OCI-LY1 (cell line): ENCODE data around the gene SNRPD3.

Experiments used
- H2AFZ ChIP-seq: fragments of 200-600 bp; sonication (generic), shearing (Covaris generic); 2 replicates; pipeline ENCODE4 v1.6.0; 2014; ENCODE audit warnings: antibody characterized with exemption, mild to moderate bottlenecking, low read length
- H3F3A ChIP-seq: fragments of 200-600 bp; sonication (generic), shearing (Covaris generic); 2 replicates; pipeline ENCODE4 v1.6.0; 2014; ENCODE audit warnings: mild to moderate bottlenecking, antibody characterized with exemption, low read length, moderate library complexity; ENCODE audit not compliant: insufficient read depth
- H3K27ac ChIP-seq: fragments of 200-600 bp; sonication (generic); 2 replicates; pipeline ENCODE4 v1.5.1; 2014; ENCODE audit warnings: low read length, mixed run types, mild to moderate bottlenecking, low read depth; ENCODE audit not compliant: poor library complexity, severe bottlenecking
- H3K27me3 ChIP-seq: fragments of 200-600 bp; sonication (generic); 2 replicates; pipeline ENCODE4 v1.6.0; 2014; ENCODE audit warnings: antibody characterized with exemption, mild to moderate bottlenecking, low read length, moderate library complexity; ENCODE audit not compliant: insufficient read depth
- H3K36me3 ChIP-seq: fragments of 200-600 bp; sonication (generic); 2 replicates; pipeline ENCODE4 v1.6.1; 2014; ENCODE audit warnings: mild to moderate bottlenecking, antibody characterized with exemption, low read length, moderate library complexity, mixed read lengths; ENCODE audit not compliant: insufficient read depth
- H3K4me1 ChIP-seq: fragments of 200-600 bp; sonication (generic); 2 replicates; pipeline ENCODE4 v1.5.1; 2014; ENCODE audit warnings: mild to moderate bottlenecking, low read length, moderate library complexity; ENCODE audit not compliant: insufficient read depth, severe bottlenecking
- H3K4me2 ChIP-seq: fragments of 200-600 bp; sonication (generic), shearing (Covaris generic); 2 replicates; pipeline ENCODE4 v1.6.1; 2014; ENCODE audit warnings: low read length
- H3K4me3 ChIP-seq: fragments of 200-600 bp; sonication (generic); 2 replicates; pipeline ENCODE4 v1.5.1; 2014; ENCODE audit warnings: low read length, low read depth, mild to moderate bottlenecking, mixed read lengths; ENCODE audit not compliant: poor library complexity, severe bottlenecking
- H3K79me2 ChIP-seq: fragments of 200-600 bp; shearing (Covaris generic); 2 replicates; pipeline ENCODE4 v1.6.1; 2016; ENCODE audit warnings: mixed run types, low read length, mixed read lengths; ENCODE audit not compliant: insufficient read depth
- H3K9ac ChIP-seq: fragments of 200-600 bp; sonication (generic), shearing (Covaris generic); 2 replicates; pipeline ENCODE4 v1.6.1; 2014; ENCODE audit warnings: mild to moderate bottlenecking, low read length, mixed read lengths
- H3K9me2 ChIP-seq: fragments of 200-600 bp; sonication (generic), shearing (Covaris generic); 2 replicates; pipeline ENCODE4 v1.6.1; 2014; ENCODE audit warnings: low read depth, mild to moderate bottlenecking, low read length, mixed read lengths
- H3K9me3 ChIP-seq: fragments of 200-600 bp; shearing (Covaris generic); 2 replicates; pipeline ENCODE4 v1.6.1; 2014; ENCODE audit warnings: low read length, mixed read lengths
- H4K20me1 ChIP-seq: fragments of 200-600 bp; sonication (generic), shearing (Covaris generic); 2 replicates; pipeline ENCODE4 v1.6.0; 2016; ENCODE audit warnings: mild to moderate bottlenecking, low read length; ENCODE audit not compliant: insufficient read depth
- CTCF ChIP-seq: fragments of 200-600 bp; sonication (generic), shearing (Covaris generic); IDR thresholded peaks from 2 replicates; pipeline ENCODE4 v1.5.1; 2017; ENCODE audit warnings: mild to moderate bottlenecking, antibody characterized with exemption, low read length, moderate library complexity, mixed read lengths
- EZH2 ChIP-seq: fragments of 200-600 bp; sonication (generic), shearing (Covaris generic); IDR thresholded peaks from 2 replicates; pipeline ENCODE4 v1.8.0; 2017; ENCODE audit warnings: borderline replicate concordance, mixed run types, mild to moderate bottlenecking, antibody characterized with exemption, low read length, moderate library complexity, mixed read lengths

Gene SNRPD3

GRCh38 chr22:24535348-24535747 is 20.5 kb upstream of the SNRPD3 start:
- H3K4me1 ChIP-seq: no peaks in the 10 kb centered on the region
- no peaks in the 10 kb centered on the region for H3K79me2 ChIP-seq
- H2AFZ ChIP-seq: no peak overlapping the region
- H3K27ac ChIP-seq: no peak overlapping the region
- no peak overlapping the region for H3K4me3 ChIP-seq
- no peaks in the 10 kb centered on the region for H4K20me1 ChIP-seq
- H3K4me2 ChIP-seq: no peak overlapping the region
- H3K9me3 ChIP-seq: no peaks in the 10 kb centered on the region
- no peak for TF ChIP-seq CTCF
- TF ChIP-seq EZH2: no peak
- H3K27me3 ChIP-seq: no peaks in the 10 kb centered on the region
- peaks cover 5% of the 10 kb centered on the region for H3K36me3 ChIP-seq
- H3K9me2 ChIP-seq: no peaks in the 10 kb centered on the region
- no peak overlapping the region for H3K9ac ChIP-seq
- H3F3A ChIP-seq: no peaks in the 10 kb centered on the region

GRCh38 chr22:24536089-24536488 is 19.7 kb upstream of the SNRPD3 start:
- H3K27ac ChIP-seq: no peak overlapping the region
- no peaks in the 10 kb centered on the region for H3K9me3 ChIP-seq
- H3K4me2 ChIP-seq: no peak overlapping the region
- H3K4me1 ChIP-seq: no peaks in the 10 kb centered on the region
- no peak overlapping the region for H3K4me3 ChIP-seq
- H3K36me3 ChIP-seq: peaks cover 13% of the 10 kb centered on the region
- H3K9ac ChIP-seq: no peak overlapping the region
- TF ChIP-seq EZH2 (no peak), CTCF (no peak)
- no peaks in the 10 kb centered on the region for H3F3A ChIP-seq
- H4K20me1 ChIP-seq: no peaks in the 10 kb centered on the region
- H3K79me2 ChIP-seq: no peaks in the 10 kb centered on the region
- no peaks in the 10 kb centered on the region for H3K27me3 ChIP-seq
- no peak overlapping the region for H2AFZ ChIP-seq
- no peaks in the 10 kb centered on the region for H3K9me2 ChIP-seq

GRCh38 chr22:24540470-24540869 is 15.3 kb upstream of the SNRPD3 start:
- H3K36me3 ChIP-seq: peaks cover 55% of the 10 kb centered on the region
- H3K4me3 ChIP-seq: no peak overlapping the region
- no peak overlapping the region for H3K4me2 ChIP-seq
- H3F3A ChIP-seq: no peaks in the 10 kb centered on the region
- no peaks in the 10 kb centered on the region for H3K4me1 ChIP-seq
- H3K79me2 ChIP-seq: no peaks in the 10 kb centered on the region
- H3K9me3 ChIP-seq: no peaks in the 10 kb centered on the region
- no peak overlapping the region for H3K9ac ChIP-seq
- TF ChIP-seq EZH2 (no peak), CTCF (no peak)
- H2AFZ ChIP-seq: no peak overlapping the region
- H4K20me1 ChIP-seq: no peaks in the 10 kb centered on the region
- H3K9me2 ChIP-seq: no peaks in the 10 kb centered on the region
- H3K27ac ChIP-seq: no peak overlapping the region
- no peaks in the 10 kb centered on the region for H3K27me3 ChIP-seq
